Cardiac fibroblast (primary cell): ENCODE data around the gene GON4L.
A peak's percentile ranks its signal among the peaks of the same experiment; 100 is the strongest.
"Not testable (repeated sequence)": the region's sequence is repeated elsewhere in the genome, so short reads cannot be mapped to it uniquely, and the experiment has no call there.

Experiments used
- DNase-seq, 2 donors: peaks; one replicate each; pipeline versions ENCODE4 v3.0.0 to v3.0.0-alpha.2; 2010; ENCODE audit warnings: low read depth in 2 of 2
- H3K4me3 ChIP-seq, 2 donors: replicated peaks in 1 of 2; 1 replicate in 1 of 2; 2 replicates in 1 of 2; pipeline ENCODE4 v1.5.1; 2011; ENCODE audit warnings: low read depth in 2 of 2, low read length in 2 of 2, mild to moderate bottlenecking in 2 of 2, moderate library complexity in 1 of 2
- TF ChIP-seq, protein P1 (sequence below): IDR thresholded peaks from one replicate; pipeline ENCODE4 v1.5.1; 2011; ENCODE audit warnings: low read depth, mild to moderate bottlenecking, low read length, inconsistent platforms

The GON4L gene

DNA sequence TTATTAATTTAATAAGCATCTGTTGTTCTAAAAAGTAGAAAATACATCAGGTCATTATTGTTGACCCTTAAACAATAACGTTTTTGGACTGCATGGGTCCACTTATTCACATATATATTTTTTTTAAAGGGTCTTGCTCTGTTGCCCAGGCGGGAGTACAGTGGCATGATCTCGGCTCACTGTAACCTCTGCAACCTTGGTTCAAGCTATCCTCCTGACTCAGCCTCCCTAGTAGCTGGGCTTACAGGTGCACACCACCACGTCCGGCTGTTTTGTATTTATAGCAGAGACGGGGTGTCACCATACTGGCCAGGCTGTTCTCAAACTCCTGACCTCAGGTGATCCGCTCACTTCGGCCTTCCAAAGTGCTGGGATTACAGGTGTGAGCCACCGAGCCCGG lies 115.1 kb downstream of the GON4L start:
- TF ChIP-seq, protein P1, sequence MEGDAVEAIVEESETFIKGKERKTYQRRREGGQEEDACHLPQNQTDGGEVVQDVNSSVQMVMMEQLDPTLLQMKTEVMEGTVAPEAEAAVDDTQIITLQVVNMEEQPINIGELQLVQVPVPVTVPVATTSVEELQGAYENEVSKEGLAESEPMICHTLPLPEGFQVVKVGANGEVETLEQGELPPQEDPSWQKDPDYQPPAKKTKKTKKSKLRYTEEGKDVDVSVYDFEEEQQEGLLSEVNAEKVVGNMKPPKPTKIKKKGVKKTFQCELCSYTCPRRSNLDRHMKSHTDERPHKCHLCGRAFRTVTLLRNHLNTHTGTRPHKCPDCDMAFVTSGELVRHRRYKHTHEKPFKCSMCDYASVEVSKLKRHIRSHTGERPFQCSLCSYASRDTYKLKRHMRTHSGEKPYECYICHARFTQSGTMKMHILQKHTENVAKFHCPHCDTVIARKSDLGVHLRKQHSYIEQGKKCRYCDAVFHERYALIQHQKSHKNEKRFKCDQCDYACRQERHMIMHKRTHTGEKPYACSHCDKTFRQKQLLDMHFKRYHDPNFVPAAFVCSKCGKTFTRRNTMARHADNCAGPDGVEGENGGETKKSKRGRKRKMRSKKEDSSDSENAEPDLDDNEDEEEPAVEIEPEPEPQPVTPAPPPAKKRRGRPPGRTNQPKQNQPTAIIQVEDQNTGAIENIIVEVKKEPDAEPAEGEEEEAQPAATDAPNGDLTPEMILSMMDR = no peak
- no peak for DNase-seq
- H3K4me3 ChIP-seq = no peak overlapping the region

DNA sequence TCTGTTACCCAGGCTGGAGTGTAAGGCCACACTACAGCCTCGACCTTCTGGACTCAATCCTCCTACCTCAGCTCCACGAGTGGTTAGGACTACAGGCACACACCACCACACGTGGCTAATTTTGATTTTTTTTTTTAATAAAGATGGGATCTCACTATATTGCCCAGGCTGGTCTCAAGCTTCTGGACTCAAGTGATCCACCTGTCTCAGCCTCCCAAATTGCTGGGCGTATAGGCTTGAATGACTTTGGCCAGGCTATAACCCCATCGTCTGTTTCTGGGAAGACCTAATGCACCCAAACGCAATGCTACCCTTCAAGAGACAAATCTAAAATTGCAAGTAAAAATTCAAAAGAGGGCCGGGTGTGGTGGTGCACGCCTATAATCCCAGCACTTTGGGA lies 116.0 kb downstream of the GON4L start:
- no peak overlapping the region for H3K4me3 ChIP-seq
- no peak for DNase-seq
- TF ChIP-seq, protein P1 = no peak

DNA sequence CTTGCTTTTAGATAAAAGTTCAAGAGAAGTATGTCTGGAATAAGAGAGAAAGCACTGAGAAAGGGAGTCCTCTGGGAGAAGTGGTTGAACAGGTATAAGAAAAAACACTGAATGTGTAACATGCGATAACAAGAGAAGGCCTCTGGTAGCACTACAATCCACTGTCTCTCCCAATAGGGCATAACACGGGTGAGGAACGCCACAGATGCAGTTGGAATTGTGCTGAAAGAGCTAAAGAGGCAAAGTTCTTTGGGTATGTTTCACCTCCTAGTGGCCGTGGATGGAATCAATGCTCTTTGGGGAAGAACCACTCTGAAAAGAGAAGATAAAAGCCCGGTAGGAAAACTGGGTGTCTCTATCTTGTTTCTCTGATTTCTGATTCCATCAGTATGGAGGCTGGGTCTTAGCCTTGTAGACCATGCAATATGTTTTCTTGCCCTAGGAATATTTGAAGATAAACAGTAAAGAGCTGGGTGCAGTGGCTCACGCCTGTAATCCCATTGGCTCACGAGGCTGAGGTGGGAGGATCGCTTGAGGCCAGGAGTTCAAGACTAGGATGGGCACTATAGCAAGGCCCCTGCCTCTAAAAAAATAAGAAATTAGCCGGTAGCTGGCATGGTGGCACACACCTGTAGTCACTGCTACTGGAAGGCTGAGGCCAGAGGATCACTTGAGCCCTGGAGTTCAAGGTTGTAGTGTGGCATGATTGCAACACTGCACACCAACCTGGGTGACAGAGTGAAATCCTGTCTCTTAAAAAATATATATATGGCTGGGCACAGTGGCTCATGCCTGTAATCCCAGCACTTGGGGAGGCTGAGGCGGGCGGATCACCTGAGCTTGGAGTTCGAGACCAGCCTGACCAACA lies 127.7 kb downstream of the GON4L start:
- TF ChIP-seq, protein P1 = peak; percentile 79

DNA sequence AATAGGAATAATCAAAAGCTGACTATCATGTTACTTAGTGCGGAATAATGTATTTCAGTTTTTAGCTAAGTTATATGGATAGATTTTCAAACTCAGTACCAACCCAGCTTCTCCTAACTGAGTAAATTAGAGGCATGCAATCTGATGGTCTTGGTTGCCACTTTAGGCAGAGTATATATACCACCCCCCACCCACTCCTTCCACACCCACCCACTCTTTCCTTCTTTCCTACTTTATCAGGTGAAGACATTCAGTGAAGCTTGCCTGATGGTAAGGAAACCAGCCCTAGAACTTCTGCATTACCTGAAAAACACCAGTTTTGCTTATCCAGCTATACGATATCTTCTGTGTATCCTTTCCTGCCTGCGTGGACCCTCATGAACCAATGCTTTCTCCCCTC lies 131.9 kb downstream of the GON4L start:
- TF ChIP-seq, protein P1 = no peak
- no peak overlapping the region for H3K4me3 ChIP-seq
- DNase-seq = no peak

More for the DNA sequence above, 127.7 kb downstream of the GON4L start:
- DNase-seq = peak; percentile 78 to 81
- no peak overlapping the region for H3K4me3 ChIP-seq

DNA sequence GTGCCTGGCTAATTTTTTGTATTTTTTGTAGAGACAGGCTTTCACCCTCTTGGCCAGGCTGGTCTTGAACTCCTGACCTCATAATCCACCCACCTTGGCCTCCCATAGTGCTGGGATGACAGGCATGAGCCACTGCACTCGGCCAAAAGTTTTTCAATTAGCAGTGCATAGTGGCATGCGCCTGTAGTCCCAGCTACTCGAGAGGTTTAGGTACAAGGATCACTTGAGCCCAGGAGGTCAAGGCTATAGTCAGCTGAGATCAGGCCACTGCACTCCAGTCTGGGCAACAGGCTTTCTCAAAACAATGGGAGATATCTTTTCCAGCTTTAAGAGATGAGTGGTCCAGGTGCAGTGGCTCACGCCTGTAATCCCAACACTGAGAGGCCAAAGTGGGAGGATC lies 137.3 kb downstream of the GON4L start:
- H3K4me3 ChIP-seq = no peak overlapping the region
- TF ChIP-seq, protein P1 = no peak
- no peak for DNase-seq

DNA sequence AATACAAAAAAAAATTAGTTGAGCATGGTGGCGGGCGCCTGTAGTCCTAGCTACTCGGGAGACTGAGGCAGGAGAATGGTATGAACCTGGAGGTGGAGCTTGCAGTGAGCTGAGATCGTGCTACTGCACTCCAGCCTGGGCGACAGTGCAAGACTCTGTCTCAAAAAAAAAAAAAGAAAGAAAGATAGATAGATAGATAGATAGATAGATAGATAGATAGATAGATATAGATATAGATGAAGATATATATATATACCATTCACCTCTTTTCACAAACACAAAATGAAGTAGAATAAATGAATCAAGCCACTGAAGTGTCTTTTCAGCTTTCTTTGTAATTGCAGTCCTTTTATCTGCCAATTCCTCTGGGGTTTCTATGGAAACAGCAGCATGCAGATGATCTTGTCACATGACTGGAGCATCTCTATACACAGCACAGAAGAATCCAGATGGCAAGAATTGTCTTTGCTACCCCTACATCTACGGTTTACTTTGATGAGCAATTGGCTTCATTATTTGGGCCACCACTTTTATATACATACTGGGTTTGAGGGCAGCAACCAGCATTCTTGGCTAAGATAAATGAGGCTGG lies 138.4 kb downstream of the GON4L start:
- DNase-seq, H3K4me3 ChIP-seq: not testable (repeated sequence)

DNA sequence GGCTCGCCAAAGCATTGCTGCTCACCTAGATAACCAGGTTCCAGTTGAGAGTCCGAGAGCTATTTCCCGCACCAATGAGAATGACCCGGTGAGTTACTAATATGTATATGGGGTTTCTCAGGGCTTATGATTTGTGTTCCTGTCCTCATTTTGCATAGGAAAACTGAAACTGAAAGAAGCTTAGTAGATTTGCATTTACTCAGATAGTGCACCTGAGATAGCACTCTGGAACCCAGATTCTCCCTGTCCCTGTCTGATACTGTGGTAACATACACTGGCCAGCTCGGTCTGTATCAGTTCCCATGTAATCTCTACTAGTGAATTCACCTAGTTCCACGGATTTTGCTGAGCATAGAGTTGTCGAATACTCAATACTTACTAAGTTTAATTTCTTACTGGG lies 140.0 kb downstream of the GON4L start:
- DNase-seq = no peak
- no peak overlapping the region for H3K4me3 ChIP-seq
- TF ChIP-seq, protein P1 = no peak
